GM21447 (cell line): Measurements from ENCODE around the gene TMEM117.
"Not testable (repeated sequence)": the region's sequence is repeated elsewhere in the genome, so short reads cannot be mapped to it uniquely, and the experiment has no call there.

Experiments used
- ATAC-seq: cut with Tn5 transposase; IDR thresholded peaks from one replicate; pipeline ENCODE4 v1.9.1; 2021; ENCODE audit not compliant: unreplicated experiment

The TMEM117 gene

GRCh38 chr12:44195719-44196118, 359.8 kb downstream of the TMEM117 start:
- not testable (repeated sequence) for ATAC-seq

- no peak for ATAC-seq
These were observed 370.2 kb downstream of the TMEM117 start for GRCh38 chr12:44206045-44206444.

- no peak for ATAC-seq
These were observed 381.4 kb downstream of the TMEM117 start for GRCh38 chr12:44217146-44217883.

GRCh38 chr12:44223736-44224135, 387.9 kb downstream of the TMEM117 start:
- no peak for ATAC-seq

- no peak for ATAC-seq
These were observed 388.7 kb downstream of the TMEM117 start for GRCh38 chr12:44224399-44225148.

GRCh38 chr12:44225149-44225510, 389.2 kb downstream of the TMEM117 start:
- no peak for ATAC-seq

GRCh38 chr12:44227616-44228015, 391.7 kb downstream of the TMEM117 start:
- ATAC-seq = no peak

- no peak for ATAC-seq
These were observed 394.0 kb downstream of the TMEM117 start for GRCh38 chr12:44229846-44230245.

- ATAC-seq = no peak
These were observed 399.8 kb downstream of the TMEM117 start for GRCh38 chr12:44235674-44236073.

GRCh38 chr12:44240186-44240585, 404.3 kb downstream of the TMEM117 start:
- ATAC-seq = no peak

GRCh38 chr12:44245932-44246331, 410.1 kb downstream of the TMEM117 start:
- no peak for ATAC-seq

- ATAC-seq = no peak
These were observed 410.7 kb downstream of the TMEM117 start for GRCh38 chr12:44246482-44247105.

- no peak for ATAC-seq
These were observed 411.7 kb downstream of the TMEM117 start for GRCh38 chr12:44247588-44247987.

- ATAC-seq = no peak
These were observed 412.6 kb downstream of the TMEM117 start for GRCh38 chr12:44248436-44248835.

GRCh38 chr12:44250440-44250839, 414.6 kb downstream of the TMEM117 start:
- not testable (repeated sequence) for ATAC-seq

- no peak for ATAC-seq
These were observed 417.5 kb downstream of the TMEM117 start for GRCh38 chr12:44253338-44253856.

GRCh38 chr12:44258246-44258645, 422.4 kb downstream of the TMEM117 start:
- ATAC-seq = no peak

- ATAC-seq = no peak
These were observed 424.0 kb downstream of the TMEM117 start for GRCh38 chr12:44259890-44260289.

- ATAC-seq = no peak
These were observed 424.7 kb downstream of the TMEM117 start for GRCh38 chr12:44260581-44260980.

GRCh38 chr12:44285321-44285960, 449.6 kb downstream of the TMEM117 start:
- no peak for ATAC-seq

GRCh38 chr12:44286336-44286735, 450.5 kb downstream of the TMEM117 start:
- ATAC-seq = no peak
